GM23338 (cell line): ENCODE data around the gene KLF7.

Experiments
- CREB1 ChIP-seq: fragments of 250-450 bp; sonication (Bioruptor Pico); IDR thresholded peaks from 2 replicates; pipeline ENCODE4 v1.5.0; 2020; ENCODE audit warnings: low read depth, mild to moderate bottlenecking, moderate library complexity
- EZH2 ChIP-seq: fragments of 200-600 bp; sonication (generic); IDR thresholded peaks from one replicate; pipeline ENCODE4 v1.8.0; 2017; ENCODE audit warnings: antibody characterized with exemption, mild to moderate bottlenecking, low read depth; ENCODE audit not compliant: unreplicated experiment
- EZH2phosphoT487 ChIP-seq: fragments of 200-600 bp; sonication (generic); IDR thresholded peaks from one replicate; pipeline ENCODE4 v1.8.1; 2018; ENCODE audit warnings: antibody characterized with exemption; ENCODE audit not compliant: unreplicated experiment
- NANOG ChIP-seq: IDR thresholded peaks from 2 replicates; pipeline ENCODE4 v1.6.1; 2016; ENCODE audit warnings: antibody characterized with exemption, borderline replicate concordance
- POLR2AphosphoS5 ChIP-seq: IDR thresholded peaks from 2 replicates; pipeline ENCODE4 v1.6.1; 2016; ENCODE audit warnings: antibody characterized with exemption, low read depth
- ZNF114 ChIP-seq: fragments of 250-450 bp; sonication (Bioruptor Pico); IDR thresholded peaks from 2 replicates; pipeline ENCODE4 v1.5.0; 2020; ENCODE audit warnings: mild to moderate bottlenecking, moderate library complexity
- TF ChIP-seq, protein P1 (sequence below), 2 experiments: fragments of 200-600 bp in 1 of 2; sonication (generic) in 1 of 2; conservative IDR thresholded peaks; 2 replicates each; pipeline versions ENCODE4 v1.5.1 to v1.6.1; 2016 to 2017; ENCODE audit warnings: antibody characterized with exemption in 2 of 2, low read depth in 2 of 2, mild to moderate bottlenecking in 2 of 2, moderate library complexity in 1 of 2
- TF ChIP-seq, protein P2 (sequence below): IDR thresholded peaks from one replicate; pipeline ENCODE4 v1.6.1; 2018; ENCODE audit warnings: antibody characterized with exemption; ENCODE audit not compliant: unreplicated experiment

DNA sequence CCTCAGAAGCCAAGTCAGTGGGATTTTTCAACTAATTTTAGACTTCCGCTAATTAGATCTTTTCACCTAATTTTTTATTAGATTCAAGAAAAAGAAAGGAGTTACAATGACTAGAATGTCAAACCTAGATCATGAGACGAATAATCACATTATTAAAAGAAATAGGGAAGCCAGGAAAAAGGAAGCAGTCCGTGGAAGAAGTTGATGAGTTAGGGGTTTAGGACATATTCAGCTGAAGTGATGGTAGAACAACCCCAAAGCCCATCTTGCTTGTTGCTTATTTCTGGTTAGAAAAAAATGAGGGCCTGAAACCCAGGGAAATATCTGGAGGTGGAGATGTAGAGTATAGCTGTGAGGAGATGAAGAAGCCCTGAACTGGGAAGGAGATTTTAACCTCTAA is 8.0 kb downstream of the KLF7 start:
- TF ChIP-seq, protein P1, sequence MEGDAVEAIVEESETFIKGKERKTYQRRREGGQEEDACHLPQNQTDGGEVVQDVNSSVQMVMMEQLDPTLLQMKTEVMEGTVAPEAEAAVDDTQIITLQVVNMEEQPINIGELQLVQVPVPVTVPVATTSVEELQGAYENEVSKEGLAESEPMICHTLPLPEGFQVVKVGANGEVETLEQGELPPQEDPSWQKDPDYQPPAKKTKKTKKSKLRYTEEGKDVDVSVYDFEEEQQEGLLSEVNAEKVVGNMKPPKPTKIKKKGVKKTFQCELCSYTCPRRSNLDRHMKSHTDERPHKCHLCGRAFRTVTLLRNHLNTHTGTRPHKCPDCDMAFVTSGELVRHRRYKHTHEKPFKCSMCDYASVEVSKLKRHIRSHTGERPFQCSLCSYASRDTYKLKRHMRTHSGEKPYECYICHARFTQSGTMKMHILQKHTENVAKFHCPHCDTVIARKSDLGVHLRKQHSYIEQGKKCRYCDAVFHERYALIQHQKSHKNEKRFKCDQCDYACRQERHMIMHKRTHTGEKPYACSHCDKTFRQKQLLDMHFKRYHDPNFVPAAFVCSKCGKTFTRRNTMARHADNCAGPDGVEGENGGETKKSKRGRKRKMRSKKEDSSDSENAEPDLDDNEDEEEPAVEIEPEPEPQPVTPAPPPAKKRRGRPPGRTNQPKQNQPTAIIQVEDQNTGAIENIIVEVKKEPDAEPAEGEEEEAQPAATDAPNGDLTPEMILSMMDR (conservative IDR thresholded peaks at IDR 0.05; ENCODE audit: low read depth in 2 of 2): no peak
- TF ChIP-seq NANOG (no peak), CREB1 (no peak), EZH2phosphoT487 (no peak), POLR2AphosphoS5 (no peak), EZH2 (no peak), ZNF114 (CRISPR knock-in tag) (no peak)
- TF ChIP-seq, protein P2, sequence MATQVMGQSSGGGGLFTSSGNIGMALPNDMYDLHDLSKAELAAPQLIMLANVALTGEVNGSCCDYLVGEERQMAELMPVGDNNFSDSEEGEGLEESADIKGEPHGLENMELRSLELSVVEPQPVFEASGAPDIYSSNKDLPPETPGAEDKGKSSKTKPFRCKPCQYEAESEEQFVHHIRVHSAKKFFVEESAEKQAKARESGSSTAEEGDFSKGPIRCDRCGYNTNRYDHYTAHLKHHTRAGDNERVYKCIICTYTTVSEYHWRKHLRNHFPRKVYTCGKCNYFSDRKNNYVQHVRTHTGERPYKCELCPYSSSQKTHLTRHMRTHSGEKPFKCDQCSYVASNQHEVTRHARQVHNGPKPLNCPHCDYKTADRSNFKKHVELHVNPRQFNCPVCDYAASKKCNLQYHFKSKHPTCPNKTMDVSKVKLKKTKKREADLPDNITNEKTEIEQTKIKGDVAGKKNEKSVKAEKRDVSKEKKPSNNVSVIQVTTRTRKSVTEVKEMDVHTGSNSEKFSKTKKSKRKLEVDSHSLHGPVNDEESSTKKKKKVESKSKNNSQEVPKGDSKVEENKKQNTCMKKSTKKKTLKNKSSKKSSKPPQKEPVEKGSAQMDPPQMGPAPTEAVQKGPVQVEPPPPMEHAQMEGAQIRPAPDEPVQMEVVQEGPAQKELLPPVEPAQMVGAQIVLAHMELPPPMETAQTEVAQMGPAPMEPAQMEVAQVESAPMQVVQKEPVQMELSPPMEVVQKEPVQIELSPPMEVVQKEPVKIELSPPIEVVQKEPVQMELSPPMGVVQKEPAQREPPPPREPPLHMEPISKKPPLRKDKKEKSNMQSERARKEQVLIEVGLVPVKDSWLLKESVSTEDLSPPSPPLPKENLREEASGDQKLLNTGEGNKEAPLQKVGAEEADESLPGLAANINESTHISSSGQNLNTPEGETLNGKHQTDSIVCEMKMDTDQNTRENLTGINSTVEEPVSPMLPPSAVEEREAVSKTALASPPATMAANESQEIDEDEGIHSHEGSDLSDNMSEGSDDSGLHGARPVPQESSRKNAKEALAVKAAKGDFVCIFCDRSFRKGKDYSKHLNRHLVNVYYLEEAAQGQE: no peak
